Measurements from ENCODE around the gene UPP2. TPM values are rescaled to one million over a fixed set of nuclear protein-coding genes. Genes with fewer than 3 reads are reported as not detected.

Gene UPP2
- total and polyA plus RNA-seq, 2 of the 13 experiments (the other 11 are each of a cell fraction or from before 2014, with no cell fraction given) = 0.07 to 0.28 TPM

DNA sequence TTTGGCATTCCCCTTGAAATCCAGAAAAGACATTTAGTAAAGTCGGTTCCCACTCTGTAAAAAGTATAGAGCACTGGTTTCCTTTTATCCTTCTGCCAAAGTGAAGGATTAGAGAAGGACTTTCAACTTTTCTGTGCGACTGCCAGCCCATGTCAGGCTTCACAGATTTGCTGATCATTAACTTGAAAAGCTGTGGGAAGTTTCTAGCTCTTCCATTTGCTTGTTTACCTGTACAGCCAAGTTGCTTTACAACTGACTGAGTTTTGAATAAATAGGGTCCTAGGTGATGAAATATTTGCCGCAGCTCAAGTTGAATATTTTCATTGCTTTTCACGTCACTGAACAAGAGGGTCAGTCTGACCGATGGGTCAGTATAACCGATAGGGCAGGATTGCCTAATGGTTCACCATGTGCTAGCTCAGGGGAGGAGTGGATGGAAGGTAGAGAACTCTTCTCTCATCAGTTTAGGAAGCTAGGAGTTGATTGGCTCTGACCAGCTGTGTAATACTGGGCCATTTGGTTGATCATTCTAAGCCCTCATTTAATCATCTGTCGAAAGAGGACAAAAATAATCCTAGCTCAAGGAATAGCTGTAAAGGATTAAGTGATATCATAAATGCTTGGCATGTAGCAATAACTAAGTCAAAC is 30.4 kb downstream of the UPP2 start (continued):
- TF ChIP-seq, protein P1, sequence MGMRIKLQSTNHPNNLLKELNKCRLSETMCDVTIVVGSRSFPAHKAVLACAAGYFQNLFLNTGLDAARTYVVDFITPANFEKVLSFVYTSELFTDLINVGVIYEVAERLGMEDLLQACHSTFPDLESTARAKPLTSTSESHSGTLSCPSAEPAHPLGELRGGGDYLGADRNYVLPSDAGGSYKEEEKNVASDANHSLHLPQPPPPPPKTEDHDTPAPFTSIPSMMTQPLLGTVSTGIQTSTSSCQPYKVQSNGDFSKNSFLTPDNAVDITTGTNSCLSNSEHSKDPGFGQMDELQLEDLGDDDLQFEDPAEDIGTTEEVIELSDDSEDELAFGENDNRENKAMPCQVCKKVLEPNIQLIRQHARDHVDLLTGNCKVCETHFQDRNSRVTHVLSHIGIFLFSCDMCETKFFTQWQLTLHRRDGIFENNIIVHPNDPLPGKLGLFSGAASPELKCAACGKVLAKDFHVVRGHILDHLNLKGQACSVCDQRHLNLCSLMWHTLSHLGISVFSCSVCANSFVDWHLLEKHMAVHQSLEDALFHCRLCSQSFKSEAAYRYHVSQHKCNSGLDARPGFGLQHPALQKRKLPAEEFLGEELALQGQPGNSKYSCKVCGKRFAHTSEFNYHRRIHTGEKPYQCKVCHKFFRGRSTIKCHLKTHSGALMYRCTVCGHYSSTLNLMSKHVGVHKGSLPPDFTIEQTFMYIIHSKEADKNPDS (CRISPR knock-in tag; IDR thresholded peaks at IDR 0.05) = no peak
- peak; percentile 31; the same call in 1 of the 2 replicates for TF ChIP-seq SMC3 (IDR thresholded peaks at IDR 0.05; ENCODE audit: low read length)
- TF ChIP-seq RFXAP (CRISPR knock-in tag; IDR thresholded peaks at IDR 0.05; ENCODE audit: borderline replicate concordance) = 0 out of 2 replicates have a peak, but pooled peaks have one; percentile 53
- TF ChIP-seq, protein P2, sequence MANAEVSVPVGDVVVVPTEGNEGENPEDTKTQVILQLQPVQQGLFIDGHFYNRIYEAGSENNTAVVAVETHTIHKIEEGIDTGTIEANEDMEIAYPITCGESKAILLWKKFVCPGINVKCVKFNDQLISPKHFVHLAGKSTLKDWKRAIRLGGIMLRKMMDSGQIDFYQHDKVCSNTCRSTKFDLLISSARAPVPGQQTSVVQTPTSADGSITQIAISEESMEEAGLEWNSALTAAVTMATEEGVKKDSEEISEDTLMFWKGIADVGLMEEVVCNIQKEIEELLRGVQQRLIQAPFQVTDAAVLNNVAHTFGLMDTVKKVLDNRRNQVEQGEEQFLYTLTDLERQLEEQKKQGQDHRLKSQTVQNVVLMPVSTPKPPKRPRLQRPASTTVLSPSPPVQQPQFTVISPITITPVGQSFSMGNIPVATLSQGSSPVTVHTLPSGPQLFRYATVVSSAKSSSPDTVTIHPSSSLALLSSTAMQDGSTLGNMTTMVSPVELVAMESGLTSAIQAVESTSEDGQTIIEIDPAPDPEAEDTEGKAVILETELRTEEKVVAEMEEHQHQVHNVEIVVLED (CRISPR knock-in tag; IDR thresholded peaks at IDR 0.05; ENCODE audit: borderline replicate concordance) = no peak
- no peak for TF ChIP-seq ZNF776 (CRISPR knock-in tag; IDR thresholded peaks at IDR 0.05)
- peak; percentile 73 for TF ChIP-seq RXRB (CRISPR knock-in tag; IDR thresholded peaks at IDR 0.05; ENCODE audit: borderline replicate concordance)
- TF ChIP-seq DPF2 (CRISPR knock-in tag; IDR thresholded peaks at IDR 0.05; ENCODE audit: borderline replicate concordance, low read depth) = peak; percentile 88
- TF ChIP-seq, protein P3, sequence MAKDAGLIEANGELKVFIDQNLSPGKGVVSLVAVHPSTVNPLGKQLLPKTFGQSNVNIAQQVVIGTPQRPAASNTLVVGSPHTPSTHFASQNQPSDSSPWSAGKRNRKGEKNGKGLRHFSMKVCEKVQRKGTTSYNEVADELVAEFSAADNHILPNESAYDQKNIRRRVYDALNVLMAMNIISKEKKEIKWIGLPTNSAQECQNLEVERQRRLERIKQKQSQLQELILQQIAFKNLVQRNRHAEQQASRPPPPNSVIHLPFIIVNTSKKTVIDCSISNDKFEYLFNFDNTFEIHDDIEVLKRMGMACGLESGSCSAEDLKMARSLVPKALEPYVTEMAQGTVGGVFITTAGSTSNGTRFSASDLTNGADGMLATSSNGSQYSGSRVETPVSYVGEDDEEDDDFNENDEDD (CRISPR knock-in tag; IDR thresholded peaks at IDR 0.05; ENCODE audit: borderline replicate concordance) = peak; percentile 51; the same call in 1 of the 2 replicates
- no peak for TF ChIP-seq RFX1 (IDR thresholded peaks at IDR 0.05)
- TF ChIP-seq ZSCAN12 (CRISPR knock-in tag; IDR thresholded peaks at IDR 0.05) = no peak
- TF ChIP-seq PHF5A (CRISPR knock-in tag; IDR thresholded peaks at IDR 0.05; ENCODE audit: low read depth, unreplicated experiment) = peak; percentile 88
- TF ChIP-seq, protein P4, sequence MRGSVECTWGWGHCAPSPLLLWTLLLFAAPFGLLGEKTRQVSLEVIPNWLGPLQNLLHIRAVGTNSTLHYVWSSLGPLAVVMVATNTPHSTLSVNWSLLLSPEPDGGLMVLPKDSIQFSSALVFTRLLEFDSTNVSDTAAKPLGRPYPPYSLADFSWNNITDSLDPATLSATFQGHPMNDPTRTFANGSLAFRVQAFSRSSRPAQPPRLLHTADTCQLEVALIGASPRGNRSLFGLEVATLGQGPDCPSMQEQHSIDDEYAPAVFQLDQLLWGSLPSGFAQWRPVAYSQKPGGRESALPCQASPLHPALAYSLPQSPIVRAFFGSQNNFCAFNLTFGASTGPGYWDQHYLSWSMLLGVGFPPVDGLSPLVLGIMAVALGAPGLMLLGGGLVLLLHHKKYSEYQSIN (CRISPR knock-in tag; IDR thresholded peaks at IDR 0.05; ENCODE audit: borderline replicate concordance) = no peak
- TF ChIP-seq ZNF768 (CRISPR knock-in tag; IDR thresholded peaks at IDR 0.05) = no peak
- peak; percentile 51; the same call in 1 of the 2 replicates for TF ChIP-seq ZKSCAN5 (CRISPR knock-in tag; IDR thresholded peaks at IDR 0.05)
- peak; percentile 86 for TF ChIP-seq KDM6A (CRISPR knock-in tag; IDR thresholded peaks at IDR 0.05; ENCODE audit: low read depth)
- TF ChIP-seq JUNB (CRISPR knock-in tag; IDR thresholded peaks at IDR 0.05; ENCODE audit: borderline replicate concordance) = no peak
- TF ChIP-seq, protein P5, sequence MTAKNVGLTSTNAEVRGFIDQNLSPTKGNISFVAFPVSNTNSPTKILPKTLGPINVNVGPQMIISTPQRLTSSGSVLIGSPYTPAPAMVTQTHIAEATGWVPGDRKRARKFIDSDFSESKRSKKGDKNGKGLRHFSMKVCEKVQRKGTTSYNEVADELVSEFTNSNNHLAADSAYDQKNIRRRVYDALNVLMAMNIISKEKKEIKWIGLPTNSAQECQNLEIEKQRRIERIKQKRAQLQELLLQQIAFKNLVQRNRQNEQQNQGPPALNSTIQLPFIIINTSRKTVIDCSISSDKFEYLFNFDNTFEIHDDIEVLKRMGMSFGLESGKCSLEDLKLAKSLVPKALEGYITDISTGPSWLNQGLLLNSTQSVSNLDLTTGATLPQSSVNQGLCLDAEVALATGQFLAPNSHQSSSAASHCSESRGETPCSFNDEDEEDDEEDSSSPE (CRISPR knock-in tag; IDR thresholded peaks at IDR 0.05) = no peak
- no peak for TF ChIP-seq RFX5 (IDR thresholded peaks at IDR 0.05; ENCODE audit: low read depth, low read length)
